ENCODE measurements around the gene CTXND1. TPM values are rescaled to one million over a fixed set of nuclear protein-coding genes. Genes with fewer than 3 reads are reported as not detected.
A peak's percentile ranks its signal among the peaks of the same experiment; 100 is the strongest.

CTXND1 gene
- total RNA-seq, 4 donors from 2014 or later = 0.33 to 0.80 (median 0.56) TPM

DNA sequence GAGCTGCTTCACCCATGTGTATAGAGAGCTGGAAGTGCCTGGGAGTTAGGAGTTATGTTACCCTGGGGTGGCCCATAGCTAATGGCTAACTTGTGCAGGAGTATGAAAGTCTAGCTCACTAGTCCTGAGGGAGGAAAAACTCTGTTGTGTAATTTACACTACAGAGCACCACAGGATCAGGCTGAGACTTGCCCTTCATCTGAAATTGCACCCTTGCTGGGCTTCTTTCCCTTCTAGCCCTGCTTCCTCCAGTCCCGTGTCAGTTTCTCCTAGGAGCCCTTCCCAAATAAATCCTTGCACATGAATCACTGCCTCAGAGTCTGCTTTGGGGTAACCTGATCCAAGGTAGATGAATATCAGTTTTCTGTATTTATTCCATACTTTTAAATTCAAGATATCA lies 40.0 kb downstream of the CTXND1 start:
- H3K9me3 ChIP-seq = peaks cover 0 to 7% (median 2%) of the 10 kb centered on the region in 4 donors
- H3K4me3 ChIP-seq = no peak overlapping the region
- H3K36me3 ChIP-seq = no peaks in the 10 kb centered on the region
- H3K4me1 ChIP-seq = no peaks in the 10 kb centered on the region
- TF ChIP-seq EP300 (IDR thresholded peaks at IDR 0.05) = no peak
- TF ChIP-seq POLR2AphosphoS5 (IDR thresholded peaks at IDR 0.05) = no peak
- TF ChIP-seq POLR2A (IDR thresholded peaks at IDR 0.05; ENCODE audit: low read depth) = no peak
- TF ChIP-seq, protein P1, sequence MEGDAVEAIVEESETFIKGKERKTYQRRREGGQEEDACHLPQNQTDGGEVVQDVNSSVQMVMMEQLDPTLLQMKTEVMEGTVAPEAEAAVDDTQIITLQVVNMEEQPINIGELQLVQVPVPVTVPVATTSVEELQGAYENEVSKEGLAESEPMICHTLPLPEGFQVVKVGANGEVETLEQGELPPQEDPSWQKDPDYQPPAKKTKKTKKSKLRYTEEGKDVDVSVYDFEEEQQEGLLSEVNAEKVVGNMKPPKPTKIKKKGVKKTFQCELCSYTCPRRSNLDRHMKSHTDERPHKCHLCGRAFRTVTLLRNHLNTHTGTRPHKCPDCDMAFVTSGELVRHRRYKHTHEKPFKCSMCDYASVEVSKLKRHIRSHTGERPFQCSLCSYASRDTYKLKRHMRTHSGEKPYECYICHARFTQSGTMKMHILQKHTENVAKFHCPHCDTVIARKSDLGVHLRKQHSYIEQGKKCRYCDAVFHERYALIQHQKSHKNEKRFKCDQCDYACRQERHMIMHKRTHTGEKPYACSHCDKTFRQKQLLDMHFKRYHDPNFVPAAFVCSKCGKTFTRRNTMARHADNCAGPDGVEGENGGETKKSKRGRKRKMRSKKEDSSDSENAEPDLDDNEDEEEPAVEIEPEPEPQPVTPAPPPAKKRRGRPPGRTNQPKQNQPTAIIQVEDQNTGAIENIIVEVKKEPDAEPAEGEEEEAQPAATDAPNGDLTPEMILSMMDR (IDR thresholded peaks at IDR 0.05) = no peak
- DNase-seq (ENCODE audit: extremely low spot score) = peak; percentile 57
- intact Hi-C loops (cut with DNase I) = no loop called here
- WGBS = 53% methylated on average over 1 of the region's 1 CpG
- peaks cover 0 to 16% (median 0%) of the 10 kb centered on the region in 4 donors for H3K27me3 ChIP-seq
- no peak overlapping the region for H3K27ac ChIP-seq (replicated peaks in 1 of 4)

DNA sequence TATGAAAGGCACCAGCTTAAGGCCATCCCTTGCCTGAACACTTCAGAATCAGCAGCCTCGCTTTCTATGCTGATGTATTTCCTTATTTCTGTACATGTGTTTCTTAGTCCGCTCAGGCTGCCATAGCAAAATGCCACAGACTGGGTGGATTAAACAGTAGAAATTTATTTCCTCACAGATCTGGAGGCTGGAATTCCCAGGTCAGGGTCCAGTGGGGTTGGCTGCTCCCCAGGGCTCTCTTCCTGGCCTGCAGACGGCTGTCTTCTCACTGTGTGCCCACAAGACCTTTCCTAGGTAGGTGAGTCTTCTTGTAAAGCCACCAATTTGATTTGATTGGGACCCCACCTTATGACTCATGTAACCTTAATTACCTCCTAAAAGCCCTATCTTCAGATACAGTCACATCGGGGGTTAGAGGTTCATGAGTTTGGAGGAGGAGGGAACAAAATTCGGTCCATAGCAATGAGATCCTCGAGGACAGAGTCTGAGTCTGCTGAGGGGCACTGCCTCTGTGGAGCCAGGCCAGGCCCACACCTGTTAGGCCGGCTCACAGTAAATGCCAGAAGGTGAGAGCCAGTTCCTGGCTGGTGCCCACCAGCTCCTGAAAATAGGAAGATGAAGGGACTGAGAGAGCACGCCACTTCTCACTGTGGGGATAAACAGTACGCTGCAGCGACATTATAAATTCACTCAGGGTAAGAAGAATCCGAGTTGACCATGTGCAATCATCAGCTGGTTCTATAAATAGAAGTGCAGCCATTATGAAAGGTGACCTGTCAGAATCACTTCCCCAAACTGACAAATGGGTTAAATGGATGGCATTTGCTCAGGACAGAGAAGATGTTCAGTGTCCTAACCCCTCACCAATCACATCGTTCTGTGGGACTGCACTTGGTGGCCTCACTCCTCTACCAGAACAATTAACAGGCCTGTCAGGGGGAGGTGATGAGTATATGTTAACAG lies 41.1 kb downstream of the CTXND1 start:
- peaks cover 0 to 16% (median 0%) of the 10 kb centered on the region in 4 donors for H3K27me3 ChIP-seq
- no peaks in the 10 kb centered on the region for H3K4me1 ChIP-seq
- 62% methylated on average over 12 of the region's 12 CpGs for WGBS
- no peak overlapping the region for H3K4me3 ChIP-seq
- peak; percentile 82 for DNase-seq (ENCODE audit: extremely low spot score)
- H3K36me3 ChIP-seq = no peaks in the 10 kb centered on the region
- H3K27ac ChIP-seq (replicated peaks in 1 of 4) = no peak overlapping the region
- H3K9me3 ChIP-seq = peaks cover 0 to 7% (median 2%) of the 10 kb centered on the region in 4 donors
- TF ChIP-seq POLR2AphosphoS5 (IDR thresholded peaks at IDR 0.05) = no peak
- intact Hi-C loops (cut with DNase I) = no loop called here

DNA sequence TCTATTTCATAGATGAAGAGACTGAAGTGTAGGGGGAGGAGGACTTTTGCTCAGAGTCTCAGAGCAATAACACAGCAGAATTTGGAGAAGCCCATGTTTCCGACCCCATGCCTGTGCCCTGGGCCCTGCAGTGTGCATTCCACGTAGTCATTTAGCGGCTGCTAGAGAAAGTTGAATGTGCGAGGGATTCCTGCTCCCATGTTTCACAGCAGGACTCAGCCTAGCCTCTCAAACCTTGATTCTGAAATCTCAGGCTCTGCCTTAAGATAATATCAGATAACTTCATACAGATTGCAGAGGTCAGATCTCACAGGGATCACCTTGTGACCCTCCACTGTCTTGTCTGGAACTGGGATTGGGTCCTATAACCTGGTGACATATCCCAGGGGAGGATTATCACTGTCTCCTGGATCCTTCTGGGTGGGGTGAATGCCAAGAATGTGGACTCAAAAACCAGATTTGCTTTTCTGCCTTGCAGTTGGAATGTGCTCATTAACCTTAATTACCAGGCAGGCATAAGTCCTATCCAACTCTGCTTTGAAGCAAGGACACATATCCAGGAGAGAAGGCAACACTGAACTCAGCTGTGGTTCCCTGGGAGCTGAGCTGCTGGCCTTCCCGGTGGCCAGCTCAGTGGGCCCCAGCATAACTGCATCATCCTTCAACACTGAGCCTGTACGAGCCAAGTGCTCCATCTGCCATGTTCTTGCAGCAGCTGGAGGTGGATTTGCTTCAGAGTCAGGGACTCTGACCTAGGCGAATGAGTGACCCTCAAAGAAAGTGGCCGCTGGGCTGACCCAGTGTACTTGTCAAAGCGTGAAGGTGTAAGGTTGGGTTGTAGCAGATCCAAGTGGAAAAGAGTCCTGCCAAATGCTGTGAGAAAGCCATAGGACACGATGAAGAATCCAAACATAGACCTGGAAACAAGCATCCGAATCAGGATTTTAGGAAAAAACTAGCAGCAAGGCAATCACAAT lies 43.0 kb downstream of the CTXND1 start:
- Histone ChIP-seq H3K9me3 (peaks cover 0 to 7% (median 2%) of the 10 kb centered on the region in 4 donors), H3K27me3 (peaks cover 0 to 16% (median 0%) of the 10 kb centered on the region in 4 donors), H3K4me1 (no peaks in the 10 kb centered on the region), H3K27ac (replicated peaks in 1 of 4) (no peak overlapping the region), H3K4me3 (no peak overlapping the region), H3K36me3 (no peaks in the 10 kb centered on the region)
- intact Hi-C loops (cut with DNase I) = no loop called here
- TF ChIP-seq, protein P1 (IDR thresholded peaks at IDR 0.05) = no peak
- TF ChIP-seq POLR2AphosphoS5 (IDR thresholded peaks at IDR 0.05) = no peak
- no peak for TF ChIP-seq EP300 (IDR thresholded peaks at IDR 0.05)
- no peak for TF ChIP-seq POLR2A (IDR thresholded peaks at IDR 0.05; ENCODE audit: low read depth)
- 87% methylated on average over 11 of the region's 11 CpGs for WGBS
- peak; percentile 66 for DNase-seq (ENCODE audit: extremely low spot score)

DNA sequence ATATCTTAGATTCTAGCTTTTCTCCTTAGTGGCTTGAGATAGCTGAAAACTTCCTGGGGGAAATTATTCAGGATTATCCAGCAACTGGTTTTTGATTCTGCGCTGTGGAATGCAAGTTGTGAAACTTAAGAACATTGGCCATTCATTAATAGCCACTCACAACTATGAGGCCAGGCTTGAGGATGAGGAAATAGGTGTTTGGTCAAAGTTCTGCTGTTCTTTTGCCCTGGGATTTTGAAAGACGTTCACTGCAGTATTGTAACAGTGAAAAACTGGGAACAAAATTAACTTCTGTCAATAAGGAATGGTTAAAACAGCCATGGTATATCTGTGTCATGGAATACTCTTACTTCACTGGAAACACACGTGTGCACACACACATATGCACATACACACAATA lies 44.1 kb downstream of the CTXND1 start:
- WGBS = 68% methylated on average over 3 of the region's 3 CpGs
- H3K4me1 ChIP-seq = no peaks in the 10 kb centered on the region
- no peaks in the 10 kb centered on the region for H3K9me3 ChIP-seq
- H3K27me3 ChIP-seq = peaks cover 0 to 16% (median 0%) of the 10 kb centered on the region in 4 donors
- H3K27ac ChIP-seq (replicated peaks in 1 of 4) = no peak overlapping the region
- intact Hi-C loops (cut with DNase I) = no loop called here
- TF ChIP-seq POLR2A (IDR thresholded peaks at IDR 0.05; ENCODE audit: low read depth) (no peak), POLR2AphosphoS5 (IDR thresholded peaks at IDR 0.05) (no peak), EP300 (IDR thresholded peaks at IDR 0.05) (no peak)
- TF ChIP-seq, protein P1 (IDR thresholded peaks at IDR 0.05) = no peak
- peak; percentile 17 for DNase-seq (ENCODE audit: extremely low spot score)
- H3K4me3 ChIP-seq = no peak overlapping the region
- no peaks in the 10 kb centered on the region for H3K36me3 ChIP-seq

Data from esophagus muscularis mucosa (tissue), 4 donors.